Activated CD4-positive, alpha-beta T cell treated with anti-CD3 and anti-CD28 coated beads, Interleukin-2, amount 50 U/mL, for 24 hours (primary cell): ENCODE results near the gene CLCN5.

ENCODE experiments used
- DNase-seq, 2 donors: peaks; one replicate each; pipeline ENCODE4 v3.0.0-alpha.2; 2020; ENCODE audit warnings: low read depth in 1 of 2, low spot score in 1 of 2

Gene CLCN5

GRCh38 chrX:50075630-50076339, 153.4 kb downstream of the CLCN5 start:
- DNase-seq = no peak

- no peak for DNase-seq
These were observed 159.0 kb downstream of the CLCN5 start for GRCh38 chrX:50081282-50081889.

- no peak for DNase-seq
These were observed 160.3 kb downstream of the CLCN5 start for GRCh38 chrX:50082741-50083140.

GRCh38 chrX:50088645-50089044, 166.2 kb downstream of the CLCN5 start:
- DNase-seq = no peak

- DNase-seq = no peak
These were observed 171.2 kb downstream of the CLCN5 start for GRCh38 chrX:50093625-50094024.

- no peak for DNase-seq
These were observed 174.7 kb downstream of the CLCN5 start for GRCh38 chrX:50097071-50097470.

- DNase-seq = no peak
These were observed 175.8 kb downstream of the CLCN5 start for GRCh38 chrX:50098241-50098640.

- no peak for DNase-seq
These were observed 176.4 kb downstream of the CLCN5 start for GRCh38 chrX:50098749-50099148.

GRCh38 chrX:50099331-50099730, 176.9 kb downstream of the CLCN5 start:
- DNase-seq = no peak

GRCh38 chrX:50100188-50100587, 177.8 kb downstream of the CLCN5 start:
- DNase-seq = no peak

GRCh38 chrX:50103176-50103575, 180.8 kb downstream of the CLCN5 start:
- DNase-seq = no peak

- DNase-seq = no peak
These were observed 181.6 kb downstream of the CLCN5 start for GRCh38 chrX:50103866-50104566.

- no peak for DNase-seq
These were observed 183.8 kb downstream of the CLCN5 start for GRCh38 chrX:50106051-50106675.

- DNase-seq = no peak
These were observed 185.1 kb downstream of the CLCN5 start for GRCh38 chrX:50107470-50107869.

GRCh38 chrX:50108264-50108663, 185.9 kb downstream of the CLCN5 start:
- DNase-seq = no peak

- DNase-seq = no peak
These were observed 189.3 kb downstream of the CLCN5 start for GRCh38 chrX:50111742-50112141.

- no peak for DNase-seq
These were observed 191.7 kb downstream of the CLCN5 start for GRCh38 chrX:50114113-50114512.

- no peak for DNase-seq
These were observed 193.6 kb downstream of the CLCN5 start for GRCh38 chrX:50115973-50116372.

- DNase-seq = no peak
These were observed 195.1 kb downstream of the CLCN5 start for GRCh38 chrX:50117476-50117875.

GRCh38 chrX:50125480-50125879, 203.1 kb downstream of the CLCN5 start:
- DNase-seq = no peak

- DNase-seq = no peak
These were observed 225.6 kb downstream of the CLCN5 start for GRCh38 chrX:50147972-50148371.
